Cardiac muscle cell (in vitro differentiated cells and primary cell): ENCODE results near the gene OR5K2. TPM values are rescaled to one million over a fixed set of nuclear protein-coding genes. Genes with fewer than 3 reads are reported as not detected.

ENCODE experiments used
- DNase-seq, 2 donors: peaks; one replicate each; pipeline versions ENCODE4 v3.0.0 to v3.0.0-alpha.2; 2010 to 2017; ENCODE audit warnings: low read depth in 1 of 2, low spot score in 1 of 2
- H3K27ac ChIP-seq: fragments of 200-600 bp; sonication (generic); 2 replicates; pipeline ENCODE4 v1.5.1; 2016
- H3K27me3 ChIP-seq: fragments of 200-600 bp; sonication (generic); 2 replicates; pipeline ENCODE4 v1.6.0; 2016; ENCODE audit warnings: control low read depth
- H3K36me3 ChIP-seq: fragments of 200-600 bp; sonication (generic); 2 replicates; pipeline ENCODE4 v1.5.1; 2016; ENCODE audit warnings: control low read depth
- H3K4me1 ChIP-seq: fragments of 200-600 bp; sonication (generic); 2 replicates; pipeline ENCODE4 v1.8.1; 2017; ENCODE audit warnings: low read depth, mild to moderate bottlenecking, mixed run types
- H3K4me3 ChIP-seq: fragments of 200-600 bp; sonication (generic); 2 replicates; pipeline ENCODE4 v1.5.1; 2016; ENCODE audit warnings: mild to moderate bottlenecking
- H3K9me3 ChIP-seq: fragments of 200-600 bp; sonication (generic); 2 replicates; pipeline ENCODE4 v1.5.1; 2017; ENCODE audit warnings: low read depth, mild to moderate bottlenecking, control low read depth
- polyA plus RNA-seq: library from polyadenylated mRNA; unstranded; fragments of >200 nt; fragmentation: Nextera tagmentation; extraction: Ambion mirVana; gene quantifications from 2 replicates; pipeline ENCODE4 v1.2.1, GENCODE V29; 2016
- total RNA-seq: library from RNA; depleted of rRNA; stranded (reverse); fragments of >200 nt; gene quantifications from 2 replicates; pipeline ENCODE4 v1.2.3, GENCODE V29; 2016
- TF ChIP-seq, protein P1 (sequence below): IDR thresholded peaks from 2 replicates; pipeline ENCODE4 v1.5.1; 2012; ENCODE audit warnings: low read depth, mild to moderate bottlenecking, low read length

OR5K2 gene
- total and polyA plus RNA-seq, 2 experiments from 2014 or later, result not detected

DNA sequence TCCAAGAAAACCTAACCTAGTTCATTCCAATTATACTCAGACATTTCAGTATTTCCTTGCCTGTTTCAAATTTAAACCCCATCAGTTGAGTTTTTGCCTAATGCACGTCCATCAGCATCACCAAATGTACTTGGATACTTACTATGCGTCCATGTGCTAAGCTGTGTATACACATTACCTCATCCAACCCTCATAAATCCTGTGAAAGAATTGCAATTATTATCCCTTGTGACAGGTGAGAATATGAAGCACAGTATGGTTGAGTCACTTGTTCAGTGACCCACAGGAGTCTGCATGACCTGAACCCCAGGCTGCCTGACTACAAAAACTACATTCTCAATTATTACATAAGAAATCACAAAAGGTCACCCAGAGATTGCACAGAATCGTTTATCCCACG is 2.5 kb downstream of the OR5K2 start:
- H3K4me1 ChIP-seq, result no peaks in the 10 kb centered on the region

DNA sequence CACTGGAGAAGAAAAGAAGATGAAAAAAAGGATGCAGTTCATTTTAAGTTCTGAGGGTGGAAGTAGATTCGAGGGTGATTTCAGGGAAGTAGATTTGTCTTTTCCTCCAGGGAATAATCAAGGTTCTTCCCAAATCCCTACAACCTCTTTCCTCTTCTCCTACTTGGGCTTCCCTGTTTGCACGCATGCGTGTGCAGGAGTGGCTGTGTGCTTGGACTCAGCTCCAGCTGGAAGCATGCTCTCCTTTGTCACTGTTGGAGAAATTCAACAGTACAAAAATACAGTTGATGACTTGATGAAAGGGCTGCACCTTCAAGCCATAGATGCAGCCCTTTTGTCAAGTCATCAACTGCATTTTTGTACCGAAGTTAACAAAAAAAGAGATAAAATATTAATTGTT is 3.8 kb downstream of the OR5K2 start:
- Histone ChIP-seq H3K36me3 (no peaks in the 10 kb centered on the region), H3K27ac (no peak overlapping the region), H3K4me3 (no peak overlapping the region), H3K27me3 (no peaks in the 10 kb centered on the region), H3K9me3 (no peaks in the 10 kb centered on the region), H3K4me1 (no peaks in the 10 kb centered on the region)
- TF ChIP-seq, protein P1, sequence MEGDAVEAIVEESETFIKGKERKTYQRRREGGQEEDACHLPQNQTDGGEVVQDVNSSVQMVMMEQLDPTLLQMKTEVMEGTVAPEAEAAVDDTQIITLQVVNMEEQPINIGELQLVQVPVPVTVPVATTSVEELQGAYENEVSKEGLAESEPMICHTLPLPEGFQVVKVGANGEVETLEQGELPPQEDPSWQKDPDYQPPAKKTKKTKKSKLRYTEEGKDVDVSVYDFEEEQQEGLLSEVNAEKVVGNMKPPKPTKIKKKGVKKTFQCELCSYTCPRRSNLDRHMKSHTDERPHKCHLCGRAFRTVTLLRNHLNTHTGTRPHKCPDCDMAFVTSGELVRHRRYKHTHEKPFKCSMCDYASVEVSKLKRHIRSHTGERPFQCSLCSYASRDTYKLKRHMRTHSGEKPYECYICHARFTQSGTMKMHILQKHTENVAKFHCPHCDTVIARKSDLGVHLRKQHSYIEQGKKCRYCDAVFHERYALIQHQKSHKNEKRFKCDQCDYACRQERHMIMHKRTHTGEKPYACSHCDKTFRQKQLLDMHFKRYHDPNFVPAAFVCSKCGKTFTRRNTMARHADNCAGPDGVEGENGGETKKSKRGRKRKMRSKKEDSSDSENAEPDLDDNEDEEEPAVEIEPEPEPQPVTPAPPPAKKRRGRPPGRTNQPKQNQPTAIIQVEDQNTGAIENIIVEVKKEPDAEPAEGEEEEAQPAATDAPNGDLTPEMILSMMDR, result no peak
- DNase-seq, result no peak

More for the DNA sequence above, 2.5 kb downstream of the OR5K2 start:
- TF ChIP-seq, protein P1, result no peak
- H3K27ac ChIP-seq, result no peak overlapping the region
- no peak for DNase-seq
- no peak overlapping the region for H3K4me3 ChIP-seq
- H3K9me3 ChIP-seq, result no peaks in the 10 kb centered on the region
- no peaks in the 10 kb centered on the region for H3K27me3 ChIP-seq
- H3K36me3 ChIP-seq, result no peaks in the 10 kb centered on the region

DNA sequence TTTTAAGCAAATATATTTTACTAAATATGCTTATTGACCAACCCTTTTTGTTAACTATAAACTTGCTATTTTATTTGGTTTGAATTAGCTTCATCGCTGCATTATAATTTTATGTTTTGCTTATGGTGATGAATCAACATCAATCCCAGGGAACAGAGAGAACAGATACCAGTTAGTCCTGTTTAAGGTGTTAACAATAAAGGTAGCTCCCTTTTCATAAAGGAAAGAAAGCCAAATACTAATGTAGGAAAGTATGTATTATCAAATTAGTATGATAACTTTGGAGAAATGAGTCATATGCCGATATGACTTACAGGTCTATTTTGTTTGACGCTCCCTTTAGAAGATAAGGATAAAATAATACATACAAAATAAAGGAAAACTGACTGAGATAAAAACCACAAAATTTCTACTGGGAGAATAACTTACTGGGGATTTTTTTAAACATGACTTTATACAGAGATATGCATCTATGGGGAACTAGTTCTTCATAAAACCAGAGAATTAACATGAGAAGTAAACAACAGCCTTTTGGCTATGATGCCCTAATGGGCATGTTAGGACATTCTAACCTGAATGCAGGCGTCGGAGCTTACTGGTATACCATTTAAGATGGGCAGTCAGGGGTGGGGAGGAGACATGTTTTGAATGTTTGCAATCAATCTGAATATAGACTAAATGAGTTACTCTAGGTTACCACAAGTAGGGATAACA is 4.5 kb downstream of the OR5K2 start:
- no peak overlapping the region for H3K27ac ChIP-seq
- TF ChIP-seq, protein P1, result no peak
- no peak for DNase-seq
- H3K9me3 ChIP-seq, result no peaks in the 10 kb centered on the region
- no peak overlapping the region for H3K4me3 ChIP-seq
- H3K4me1 ChIP-seq, result no peaks in the 10 kb centered on the region
- no peaks in the 10 kb centered on the region for H3K36me3 ChIP-seq
- no peaks in the 10 kb centered on the region for H3K27me3 ChIP-seq

DNA sequence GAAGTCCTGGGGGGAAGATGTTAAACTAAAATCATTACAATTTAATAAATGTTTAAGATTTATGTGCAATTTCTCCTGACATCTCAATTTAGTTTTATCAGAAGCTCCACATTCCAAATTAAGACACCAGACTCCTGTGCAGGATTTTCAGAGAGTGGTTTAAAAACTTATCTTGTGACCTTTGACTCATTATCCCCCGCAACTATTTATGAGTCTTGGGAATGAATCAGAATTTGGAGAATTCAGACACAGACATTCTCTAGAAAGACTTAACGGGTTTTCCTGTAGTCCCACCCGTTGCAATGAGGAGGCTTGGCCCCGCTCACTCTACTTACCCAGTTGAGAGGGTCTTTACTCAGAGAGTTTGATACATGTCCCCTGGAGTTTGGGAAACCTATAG is 7.1 kb downstream of the OR5K2 start:
- TF ChIP-seq, protein P1, result no peak
- Histone ChIP-seq H3K27me3 (no peaks in the 10 kb centered on the region), H3K9me3 (no peaks in the 10 kb centered on the region), H3K4me3 (no peak overlapping the region), H3K27ac (no peak overlapping the region), H3K36me3 (no peaks in the 10 kb centered on the region), H3K4me1 (no peaks in the 10 kb centered on the region)
- peak in 1 of 2 donors; percentile 38 for DNase-seq

DNA sequence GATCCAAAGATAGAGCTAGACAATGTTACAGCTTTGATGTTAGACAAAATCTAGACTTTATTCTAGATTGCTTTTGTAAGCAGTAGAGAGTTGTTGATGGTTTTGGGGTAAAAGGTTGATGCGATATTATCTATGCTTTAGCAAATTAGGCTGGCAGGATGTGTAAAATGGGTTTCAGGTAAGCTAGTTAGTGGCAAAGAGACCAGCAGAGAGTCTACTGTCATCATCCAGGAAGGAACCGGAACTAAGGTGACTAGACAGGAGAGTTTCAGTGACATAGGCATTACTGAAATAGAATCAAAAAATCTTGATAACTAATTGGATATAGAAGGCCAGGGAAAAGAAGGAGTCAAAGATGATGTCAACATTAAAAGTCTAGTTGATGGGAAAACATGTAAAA is 11.1 kb downstream of the OR5K2 start:
- Histone ChIP-seq H3K4me1 (no peaks in the 10 kb centered on the region), H3K36me3 (no peaks in the 10 kb centered on the region), H3K9me3 (no peaks in the 10 kb centered on the region), H3K27me3 (no peaks in the 10 kb centered on the region), H3K4me3 (no peak overlapping the region), H3K27ac (no peak overlapping the region)
- TF ChIP-seq, protein P1, result no peak
- no peak for DNase-seq
